AG09309 (cell line): ENCODE data around the gene GDF10.

Experiments used
- DNase-seq: peaks from one replicate; pipeline ENCODE4 v3.0.0-alpha.2; 2010; ENCODE audit warnings: low read depth
- H3K4me3 ChIP-seq: 2 replicates; pipeline ENCODE4 v1.5.1; 2011; ENCODE audit warnings: mild to moderate bottlenecking, low read depth, low read length, moderate library complexity; ENCODE audit not compliant: control insufficient read depth
- TF ChIP-seq, protein P1 (sequence below): IDR thresholded peaks from 2 replicates; pipeline ENCODE4 v1.5.1; 2011; ENCODE audit warnings: mild to moderate bottlenecking, low read depth, low read length, inconsistent platforms; ENCODE audit not compliant: insufficient read depth, control insufficient read depth; ENCODE audit errors: missing control alignments

GDF10 gene

DNA sequence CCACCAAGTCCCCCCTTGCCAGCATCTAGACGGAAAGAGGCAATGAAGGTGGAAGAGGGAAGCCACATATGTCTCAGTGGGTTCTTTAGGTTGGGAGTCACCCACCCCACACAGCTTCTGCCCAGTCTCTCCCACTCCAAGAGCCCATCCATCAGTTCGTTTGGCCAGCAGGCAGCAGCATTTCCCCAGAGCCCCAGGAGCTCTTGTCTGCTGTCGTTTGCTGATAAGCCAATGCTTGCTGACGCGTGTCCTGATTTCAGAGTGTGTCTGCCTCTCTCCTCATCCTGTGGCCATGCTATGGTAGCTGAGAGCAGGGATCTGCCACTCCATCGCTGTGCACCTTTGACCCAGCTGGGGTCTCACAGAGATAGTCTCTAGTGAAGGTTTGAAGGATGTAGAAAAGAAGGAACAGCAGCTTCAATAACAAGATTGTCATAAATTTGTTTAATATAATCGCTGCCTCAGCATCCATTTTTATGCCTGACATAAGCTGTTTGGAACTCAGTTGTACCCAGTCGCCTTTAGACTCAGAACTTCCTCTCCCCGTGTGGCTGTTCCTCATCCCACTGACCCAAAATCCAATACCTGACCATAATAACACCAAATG, 39.4 kb upstream of the GDF10 start:
- TF ChIP-seq, protein P1, sequence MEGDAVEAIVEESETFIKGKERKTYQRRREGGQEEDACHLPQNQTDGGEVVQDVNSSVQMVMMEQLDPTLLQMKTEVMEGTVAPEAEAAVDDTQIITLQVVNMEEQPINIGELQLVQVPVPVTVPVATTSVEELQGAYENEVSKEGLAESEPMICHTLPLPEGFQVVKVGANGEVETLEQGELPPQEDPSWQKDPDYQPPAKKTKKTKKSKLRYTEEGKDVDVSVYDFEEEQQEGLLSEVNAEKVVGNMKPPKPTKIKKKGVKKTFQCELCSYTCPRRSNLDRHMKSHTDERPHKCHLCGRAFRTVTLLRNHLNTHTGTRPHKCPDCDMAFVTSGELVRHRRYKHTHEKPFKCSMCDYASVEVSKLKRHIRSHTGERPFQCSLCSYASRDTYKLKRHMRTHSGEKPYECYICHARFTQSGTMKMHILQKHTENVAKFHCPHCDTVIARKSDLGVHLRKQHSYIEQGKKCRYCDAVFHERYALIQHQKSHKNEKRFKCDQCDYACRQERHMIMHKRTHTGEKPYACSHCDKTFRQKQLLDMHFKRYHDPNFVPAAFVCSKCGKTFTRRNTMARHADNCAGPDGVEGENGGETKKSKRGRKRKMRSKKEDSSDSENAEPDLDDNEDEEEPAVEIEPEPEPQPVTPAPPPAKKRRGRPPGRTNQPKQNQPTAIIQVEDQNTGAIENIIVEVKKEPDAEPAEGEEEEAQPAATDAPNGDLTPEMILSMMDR, result no peak
- H3K4me3 ChIP-seq, result no peak overlapping the region
- no peak for DNase-seq

DNA sequence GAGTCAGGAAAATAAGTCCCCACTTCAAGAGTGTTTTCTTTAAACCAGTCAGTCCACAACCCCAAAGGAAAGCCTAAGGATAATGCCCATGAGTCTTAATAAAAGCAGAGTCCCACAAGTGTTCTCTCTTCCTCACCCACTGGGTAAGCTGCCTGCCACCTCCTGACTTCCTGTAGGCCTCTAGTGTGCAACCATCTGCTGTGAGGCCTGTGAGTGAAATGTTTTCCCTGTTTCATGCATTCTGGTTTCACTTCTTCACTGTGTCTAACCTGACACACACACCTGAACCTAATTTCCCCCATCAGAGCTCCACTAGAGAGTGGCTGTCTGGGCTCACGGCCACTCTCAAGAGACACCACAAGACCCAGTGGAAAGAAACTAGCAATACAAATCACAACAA, 38.9 kb upstream of the GDF10 start:
- H3K4me3 ChIP-seq, result no peak overlapping the region
- no peak for DNase-seq
- TF ChIP-seq, protein P1, result no peak

DNA sequence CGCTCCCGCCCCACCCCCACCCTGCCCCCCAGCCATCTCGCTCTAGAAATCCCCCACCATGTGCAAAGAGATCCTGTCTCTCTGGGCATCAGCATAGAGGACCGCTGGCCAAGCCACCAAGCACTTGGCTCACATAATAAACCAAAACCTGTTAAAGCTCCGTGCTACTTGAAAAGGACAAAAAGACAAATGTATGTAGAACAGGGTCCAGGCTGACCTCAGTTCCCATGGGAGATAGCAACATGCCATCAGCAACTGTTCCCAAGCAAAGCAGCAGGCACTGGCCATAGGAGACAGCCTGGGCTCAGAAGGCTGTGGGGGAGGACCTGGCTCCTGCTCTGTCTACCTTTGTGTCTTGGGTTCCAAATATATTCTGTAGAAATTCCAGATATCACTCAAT, 38.4 kb upstream of the GDF10 start:
- DNase-seq, result no peak
- no peak overlapping the region for H3K4me3 ChIP-seq
- TF ChIP-seq, protein P1, result no peak

DNA sequence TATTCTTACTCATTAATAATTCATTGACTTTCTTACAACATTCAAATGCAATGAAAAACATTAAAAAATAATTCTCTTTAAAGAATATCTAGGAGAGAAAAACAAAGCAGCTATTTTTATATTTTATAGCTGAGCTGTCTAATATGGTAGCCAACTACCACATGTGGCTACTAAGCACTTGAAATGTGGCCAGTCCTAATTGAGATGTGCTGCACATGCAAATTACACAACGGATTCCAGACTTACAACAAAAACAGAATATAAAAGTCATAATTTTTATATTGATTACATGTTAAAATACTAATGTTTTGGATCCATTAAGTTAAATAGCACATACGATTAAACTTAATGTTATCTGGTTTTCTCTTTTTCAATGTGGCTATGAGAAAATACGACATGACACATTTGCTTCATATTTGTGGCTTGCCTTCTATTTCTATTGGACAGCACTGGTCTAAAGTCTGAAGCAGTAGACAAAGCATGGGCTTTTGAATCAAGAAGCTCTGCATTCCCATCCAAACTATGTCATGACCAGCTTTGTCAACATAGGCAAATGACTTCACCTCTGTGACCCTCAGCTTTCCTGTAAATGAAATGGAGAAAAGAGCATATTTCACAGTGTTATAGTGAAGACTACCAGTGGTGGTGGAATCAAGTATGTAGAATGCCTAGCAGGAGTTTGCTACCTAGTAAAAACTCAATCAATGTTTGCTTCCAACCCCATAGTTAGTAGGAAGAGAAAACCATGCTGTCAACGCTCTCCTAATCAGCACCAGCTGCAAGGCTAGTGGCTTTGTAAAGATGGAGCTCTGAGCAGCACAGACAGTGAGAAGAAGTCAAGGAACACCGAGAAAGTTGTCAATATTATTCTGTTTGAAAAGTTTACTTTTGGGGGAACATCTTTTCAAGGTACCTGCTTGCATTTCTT, 37.1 kb upstream of the GDF10 start:
- TF ChIP-seq, protein P1, result no peak
- peak; percentile 5 for DNase-seq
- no peak overlapping the region for H3K4me3 ChIP-seq

DNA sequence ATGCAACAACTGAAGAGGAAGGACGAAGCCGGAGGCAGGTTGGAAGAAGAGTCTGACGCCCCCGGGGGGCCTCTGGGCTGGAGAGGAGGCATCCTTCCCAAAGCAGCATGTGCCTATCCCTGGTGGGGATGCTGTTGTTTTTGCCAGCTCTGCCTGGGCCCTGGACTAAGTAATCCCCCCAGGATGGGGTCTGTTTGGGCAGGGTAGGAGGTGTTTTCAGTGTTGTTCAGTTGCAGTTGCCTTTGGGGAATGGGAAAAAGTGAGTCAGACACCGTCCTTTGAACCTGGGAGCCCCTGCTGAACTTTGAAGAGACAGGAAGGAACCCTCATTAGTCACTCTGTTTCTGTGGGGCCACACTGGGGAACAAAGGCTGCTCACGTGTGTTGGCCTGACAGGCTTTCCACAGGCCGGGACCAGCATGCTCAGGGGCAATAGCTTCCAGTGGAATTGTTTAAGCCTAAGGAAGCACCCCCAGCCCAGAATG, 35.2 kb upstream of the GDF10 start:
- no peak for DNase-seq
- TF ChIP-seq, protein P1, result no peak
- no peak overlapping the region for H3K4me3 ChIP-seq

DNA sequence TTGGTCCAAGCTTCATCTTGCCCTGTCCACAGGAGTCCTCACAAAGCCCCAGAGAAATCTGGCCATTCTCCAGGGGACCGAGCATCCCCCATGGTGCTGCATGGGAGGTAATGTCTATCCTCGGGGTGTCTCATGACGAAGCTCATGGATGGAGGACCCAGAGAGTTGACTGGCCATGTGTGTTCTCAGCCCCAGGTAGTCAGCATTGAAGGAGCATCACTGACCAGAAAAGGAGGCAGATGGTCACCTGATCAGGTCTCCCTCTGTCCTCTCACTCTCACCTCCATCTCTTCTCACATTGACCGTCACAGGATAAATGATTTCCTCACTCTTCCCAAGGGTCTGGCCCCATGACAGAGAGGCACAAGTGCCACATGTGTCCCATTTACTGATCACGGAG, 33.4 kb upstream of the GDF10 start:
- TF ChIP-seq, protein P1, result no peak
- H3K4me3 ChIP-seq, result no peak overlapping the region
- no peak for DNase-seq
